ENCODE data around the gene LMNB1. TPM values are rescaled to one million over a fixed set of nuclear protein-coding genes. Genes with fewer than 3 reads are reported as not detected.
"Not testable (repeated sequence)": the region's sequence is repeated elsewhere in the genome, so short reads cannot be mapped to it uniquely, and the experiment has no call there.

Gene LMNB1
- total RNA-seq, 1 experiment from 2014 or later: 49.8 TPM

DNA sequence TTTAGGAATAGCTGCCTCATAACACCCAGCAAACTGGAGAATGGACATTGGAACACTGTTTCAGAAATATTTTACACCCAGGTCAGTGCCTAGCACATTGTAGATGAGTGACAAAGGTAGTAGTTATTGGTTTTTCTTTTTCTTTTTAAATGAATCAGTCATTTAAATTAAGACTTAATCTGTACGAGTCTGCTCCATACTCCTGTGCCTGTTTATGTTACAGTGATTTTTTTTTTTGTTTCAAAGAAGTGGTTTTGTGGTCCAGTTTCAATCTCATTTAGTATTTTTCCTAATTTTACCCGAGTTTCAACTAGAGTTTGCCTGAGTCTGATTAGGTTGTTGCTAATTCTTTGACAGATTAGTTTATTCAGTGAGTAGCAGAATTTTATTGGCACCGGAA lies 16.2 kb downstream of the LMNB1 start:
- H3K27ac ChIP-seq (ENCODE audit: low read length): peak overlapping the region; percentile 68
- peaks cover 68% of the 10 kb centered on the region for H3K4me1 ChIP-seq (ENCODE audit: low read length)
- H4K20me1 ChIP-seq (ENCODE audit: insufficient read depth, low read depth, low read length): peaks cover 15% of the 10 kb centered on the region
- no peaks in the 10 kb centered on the region for H3K9me2 ChIP-seq (replicated peaks; ENCODE audit: insufficient read depth, low read length)
- H3K79me2 ChIP-seq (ENCODE audit: low read length): peaks cover 100% of the 10 kb centered on the region
- H3K4me3 ChIP-seq (ENCODE audit: low read length): no peak overlapping the region
- H3K4me2 ChIP-seq (ENCODE audit: low read depth, low read length, poor library complexity, severe bottlenecking): peak overlapping the region; percentile 52
- 0 out of 2 replicates have a peak overlapping the region, but pooled peaks have one; percentile 4 for H3K9ac ChIP-seq (ENCODE audit: low read length)
- H3K9me3 ChIP-seq (ENCODE audit: low read length): no peaks in the 10 kb centered on the region
- no peak overlapping the region for H2AFZ ChIP-seq (ENCODE audit: low read length)
- no peaks in the 10 kb centered on the region for H3K36me3 ChIP-seq (ENCODE audit: insufficient read depth, low read length)
- DNase-seq: no peak
- H3K27me3 ChIP-seq (ENCODE audit: low read length): no peaks in the 10 kb centered on the region

DNA sequence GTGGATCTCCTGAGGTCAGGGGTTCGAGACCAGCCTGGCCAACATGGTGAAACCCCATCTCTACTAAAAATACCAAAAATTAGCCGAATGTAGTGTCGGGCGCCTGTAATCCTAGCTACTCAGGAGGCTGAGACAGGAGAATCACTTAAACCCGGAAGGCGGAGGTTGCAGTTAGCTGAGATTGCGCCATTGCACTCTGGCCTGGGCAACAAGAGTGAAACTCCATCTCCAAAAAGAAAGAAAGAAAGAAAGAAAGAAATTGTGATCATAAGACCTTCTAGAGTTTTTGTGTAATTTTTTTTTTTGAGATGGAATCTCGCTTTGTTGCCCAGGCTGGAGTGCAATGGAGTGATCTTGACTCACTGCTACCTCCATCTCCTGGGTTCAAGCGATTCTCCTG lies 16.7 kb downstream of the LMNB1 start:
- H2AFZ ChIP-seq (ENCODE audit: low read length); H3K36me3 ChIP-seq (ENCODE audit: insufficient read depth, low read length); H3K9me3 ChIP-seq (ENCODE audit: low read length); H3K27me3 ChIP-seq (ENCODE audit: low read length); H3K4me3 ChIP-seq (ENCODE audit: low read length); H3K9me2 ChIP-seq (replicated peaks; ENCODE audit: insufficient read depth, low read length); DNase-seq: not testable (repeated sequence)
- H3K27ac ChIP-seq (ENCODE audit: low read length): peak overlapping the region; percentile 68
- H3K4me1 ChIP-seq (ENCODE audit: low read length): peaks cover 64% of the 10 kb centered on the region
- peak overlapping the region; percentile 26 for H3K4me2 ChIP-seq (ENCODE audit: low read depth, low read length, poor library complexity, severe bottlenecking)
- H3K9ac ChIP-seq (ENCODE audit: low read length): 0 out of 2 replicates have a peak overlapping the region, but pooled peaks have one; percentile 32
- peaks cover 100% of the 10 kb centered on the region for H3K79me2 ChIP-seq (ENCODE audit: low read length)
- H4K20me1 ChIP-seq (ENCODE audit: insufficient read depth, low read depth, low read length): peaks cover 15% of the 10 kb centered on the region

DNA sequence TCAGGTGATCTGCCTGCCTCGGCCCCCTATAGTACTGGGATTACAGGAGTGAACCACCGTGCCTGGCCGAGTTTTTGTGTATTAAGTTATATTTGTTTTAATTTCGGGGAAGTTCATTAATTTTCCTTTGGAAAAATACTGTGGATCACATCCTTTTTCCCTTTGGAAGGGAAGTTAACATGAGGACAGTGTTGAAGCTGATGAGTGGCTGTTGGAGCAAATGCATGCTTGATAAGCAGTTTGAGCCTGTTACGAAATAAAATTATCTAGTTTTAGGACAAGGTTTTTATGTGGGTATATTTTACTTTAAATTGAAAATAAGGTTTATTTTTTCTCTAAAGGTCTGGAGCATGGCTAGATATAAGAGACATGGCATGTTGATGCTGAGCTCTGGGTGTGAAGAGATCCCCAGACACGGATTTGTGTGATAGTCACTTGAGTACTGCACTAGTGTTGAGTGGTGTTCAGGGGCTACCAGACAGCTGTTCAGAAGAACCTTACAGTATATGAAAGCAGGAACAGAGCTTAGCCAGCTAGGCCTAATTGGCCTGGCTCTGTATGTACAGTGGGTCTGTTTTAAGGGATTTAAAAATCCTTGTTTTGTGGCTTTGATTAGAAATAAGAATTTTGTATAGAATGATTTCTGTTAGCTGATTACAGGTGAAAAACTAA lies 17.4 kb downstream of the LMNB1 start:
- Histone ChIP-seq H2AFZ (ENCODE audit: low read length) (no peak overlapping the region), H3K4me1 (ENCODE audit: low read length) (peaks cover 62% of the 10 kb centered on the region)
- no peak for DNase-seq

GRCh38 chr5:126799780-126800179 lies 22.8 kb downstream of the LMNB1 start:
- no peaks in the 10 kb centered on the region for H3K9me2 ChIP-seq (replicated peaks; ENCODE audit: insufficient read depth, low read length)
- no peaks in the 10 kb centered on the region for H3K9me3 ChIP-seq (ENCODE audit: low read length)
- H3K4me3 ChIP-seq (ENCODE audit: low read length): no peak overlapping the region
- H3K4me2 ChIP-seq (ENCODE audit: low read depth, low read length, poor library complexity, severe bottlenecking): no peak overlapping the region
- no peaks in the 10 kb centered on the region for H3K27me3 ChIP-seq (ENCODE audit: low read length)
- H3K36me3 ChIP-seq (ENCODE audit: insufficient read depth, low read length): peaks cover 5% of the 10 kb centered on the region; the same call in 1 of the 2 replicates
- peaks cover 61% of the 10 kb centered on the region for H3K4me1 ChIP-seq (ENCODE audit: low read length)
- H3K27ac ChIP-seq (ENCODE audit: low read length): peak overlapping the region; percentile 23
- no peak overlapping the region for H2AFZ ChIP-seq (ENCODE audit: low read length)
- H3K79me2 ChIP-seq (ENCODE audit: low read length): peaks cover 98% of the 10 kb centered on the region
- H3K9ac ChIP-seq (ENCODE audit: low read length): no peak overlapping the region
- no peak for DNase-seq
- H4K20me1 ChIP-seq (ENCODE audit: insufficient read depth, low read depth, low read length): peaks cover 27% of the 10 kb centered on the region

More for the DNA sequence above, 17.4 kb downstream of the LMNB1 start:
- Histone ChIP-seq H3K9me2 (replicated peaks; ENCODE audit: insufficient read depth, low read length) (no peaks in the 10 kb centered on the region), H3K4me3 (ENCODE audit: low read length) (no peak overlapping the region), H3K36me3 (ENCODE audit: insufficient read depth, low read length) (no peaks in the 10 kb centered on the region), H3K4me2 (ENCODE audit: low read depth, low read length, poor library complexity, severe bottlenecking) (peak overlapping the region; percentile 26), H3K9ac (ENCODE audit: low read length) (0 out of 2 replicates have a peak overlapping the region, but pooled peaks have one; percentile 32), H4K20me1 (ENCODE audit: insufficient read depth, low read depth, low read length) (peaks cover 15% of the 10 kb centered on the region), H3K9me3 (ENCODE audit: low read length) (no peaks in the 10 kb centered on the region), H3K79me2 (ENCODE audit: low read length) (peaks cover 100% of the 10 kb centered on the region), H3K27me3 (ENCODE audit: low read length) (no peaks in the 10 kb centered on the region), H3K27ac (ENCODE audit: low read length) (peak overlapping the region; percentile 48)

GRCh38 chr5:126801174-126801991 lies 24.4 kb downstream of the LMNB1 start:
- no peak for DNase-seq
- H3K27me3 ChIP-seq (ENCODE audit: low read length): no peaks in the 10 kb centered on the region
- no peaks in the 10 kb centered on the region for H3K9me2 ChIP-seq (replicated peaks; ENCODE audit: insufficient read depth, low read length)
- peak overlapping the region; percentile 3 for H3K4me2 ChIP-seq (ENCODE audit: low read depth, low read length, poor library complexity, severe bottlenecking)
- peaks cover 75% of the 10 kb centered on the region for H3K4me1 ChIP-seq (ENCODE audit: low read length)
- H4K20me1 ChIP-seq (ENCODE audit: insufficient read depth, low read depth, low read length): peaks cover 23% of the 10 kb centered on the region
- H3K36me3 ChIP-seq (ENCODE audit: insufficient read depth, low read length): peaks cover 21% of the 10 kb centered on the region; the same call in 1 of the 2 replicates
- H3K4me3 ChIP-seq (ENCODE audit: low read length): no peak overlapping the region
- H3K9me3 ChIP-seq (ENCODE audit: low read length): no peaks in the 10 kb centered on the region
- peaks cover 98% of the 10 kb centered on the region for H3K79me2 ChIP-seq (ENCODE audit: low read length)
- H3K27ac ChIP-seq (ENCODE audit: low read length): peak overlapping the region; percentile 29
- H3K9ac ChIP-seq (ENCODE audit: low read length): no peak overlapping the region
- H2AFZ ChIP-seq (ENCODE audit: low read length): no peak overlapping the region

DNA sequence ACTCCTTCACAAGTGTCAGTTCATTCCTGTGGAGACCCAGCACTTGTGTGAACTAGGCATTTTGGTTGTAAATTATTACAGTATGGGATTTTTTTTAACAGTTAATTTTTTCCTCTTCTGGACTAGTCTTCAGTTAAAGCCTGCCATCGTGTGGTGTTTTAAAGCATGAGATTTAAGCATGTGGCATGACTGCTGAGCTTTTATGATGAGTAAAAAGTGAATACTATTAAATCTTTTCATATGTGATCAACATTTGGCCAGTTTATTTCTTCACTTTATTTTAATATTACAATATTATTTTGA lies 25.0 kb downstream of the LMNB1 start:
- H3K9ac ChIP-seq (ENCODE audit: low read length): no peak overlapping the region
- H3K27me3 ChIP-seq (ENCODE audit: low read length): no peaks in the 10 kb centered on the region
- H3K4me1 ChIP-seq (ENCODE audit: low read length): peaks cover 80% of the 10 kb centered on the region
- H3K4me3 ChIP-seq (ENCODE audit: low read length): no peak overlapping the region
- no peaks in the 10 kb centered on the region for H3K9me3 ChIP-seq (ENCODE audit: low read length)
- peak; percentile 70 for DNase-seq
- peaks cover 23% of the 10 kb centered on the region; the same call in 1 of the 2 replicates for H3K36me3 ChIP-seq (ENCODE audit: insufficient read depth, low read length)
- H2AFZ ChIP-seq (ENCODE audit: low read length): no peak overlapping the region
- H3K9me2 ChIP-seq (replicated peaks; ENCODE audit: insufficient read depth, low read length): no peaks in the 10 kb centered on the region
- peak overlapping the region; percentile 29 for H3K27ac ChIP-seq (ENCODE audit: low read length)
- peaks cover 21% of the 10 kb centered on the region for H4K20me1 ChIP-seq (ENCODE audit: insufficient read depth, low read depth, low read length)
- peaks cover 97% of the 10 kb centered on the region for H3K79me2 ChIP-seq (ENCODE audit: low read length)
- H3K4me2 ChIP-seq (ENCODE audit: low read depth, low read length, poor library complexity, severe bottlenecking): peak overlapping the region; percentile 3

- H3K9me3 ChIP-seq (ENCODE audit: low read length): no peaks in the 10 kb centered on the region
- H4K20me1 ChIP-seq (ENCODE audit: insufficient read depth, low read depth, low read length): peaks cover 10% of the 10 kb centered on the region
- H3K4me3 ChIP-seq (ENCODE audit: low read length): no peak overlapping the region
- H3K4me1 ChIP-seq (ENCODE audit: low read length): peaks cover 94% of the 10 kb centered on the region
- H3K27ac ChIP-seq (ENCODE audit: low read length): peak overlapping the region; percentile 60; the same call in 1 of the 2 replicates
- H2AFZ ChIP-seq (ENCODE audit: low read length): no peak overlapping the region
- H3K36me3 ChIP-seq (ENCODE audit: insufficient read depth, low read length): peaks cover 42% of the 10 kb centered on the region; the same call in 1 of the 2 replicates
- no peaks in the 10 kb centered on the region for H3K27me3 ChIP-seq (ENCODE audit: low read length)
- H3K79me2 ChIP-seq (ENCODE audit: low read length): peaks cover 96% of the 10 kb centered on the region
- H3K9ac ChIP-seq (ENCODE audit: low read length): no peak overlapping the region
- DNase-seq: no peak
- no peak overlapping the region for H3K4me2 ChIP-seq (ENCODE audit: low read depth, low read length, poor library complexity, severe bottlenecking)
- no peaks in the 10 kb centered on the region for H3K9me2 ChIP-seq (replicated peaks; ENCODE audit: insufficient read depth, low read length)
Measured at GRCh38 chr5:126805063-126805462, 28.1 kb downstream of the LMNB1 start.

DNA sequence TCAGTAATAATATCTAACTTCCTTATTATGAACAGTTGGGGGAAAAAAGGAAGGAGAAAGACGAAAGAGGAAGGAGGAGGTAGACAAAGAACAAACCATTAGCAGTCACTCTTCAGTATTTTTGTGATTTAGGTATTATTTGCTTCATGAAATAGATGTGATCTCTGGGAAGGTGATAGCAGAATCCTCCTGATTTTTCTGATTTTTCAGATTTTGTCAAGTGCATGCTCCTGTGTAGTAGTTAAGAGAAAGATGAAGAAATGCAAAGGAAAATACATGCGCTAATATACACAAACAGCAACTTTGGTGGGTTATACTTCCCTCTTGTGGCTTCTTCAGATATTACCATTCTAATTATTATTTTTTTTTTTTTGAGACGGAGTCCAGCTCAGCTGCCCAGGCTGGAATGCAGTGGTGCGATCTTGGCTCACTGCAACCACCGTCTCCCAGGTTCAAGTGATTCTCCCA lies 31.6 kb downstream of the LMNB1 start:
- Histone ChIP-seq H3K79me2 (ENCODE audit: low read length) (peaks cover 94% of the 10 kb centered on the region), H4K20me1 (ENCODE audit: insufficient read depth, low read depth, low read length) (0 out of 2 replicates have a peak, but pooled peaks cover 4% of the 10 kb centered on the region), H3K36me3 (ENCODE audit: insufficient read depth, low read length) (peaks cover 72% of the 10 kb centered on the region), H3K4me1 (ENCODE audit: low read length) (peaks cover 87% of the 10 kb centered on the region), H3K27ac (ENCODE audit: low read length) (peak overlapping the region; percentile 87), H3K9me3 (ENCODE audit: low read length) (no peaks in the 10 kb centered on the region), H3K4me3 (ENCODE audit: low read length) (no peak overlapping the region), H3K9me2 (replicated peaks; ENCODE audit: insufficient read depth, low read length) (no peaks in the 10 kb centered on the region), H2AFZ (ENCODE audit: low read length) (0 out of 2 replicates have a peak overlapping the region, but pooled peaks have one; percentile 32), H3K27me3 (ENCODE audit: low read length) (no peaks in the 10 kb centered on the region), H3K4me2 (ENCODE audit: low read depth, low read length, poor library complexity, severe bottlenecking) (peak overlapping the region; percentile 63), H3K9ac (ENCODE audit: low read length) (0 out of 2 replicates have a peak overlapping the region, but pooled peaks have one; percentile 38)
- DNase-seq: peak; percentile 76

Measured in Karpas-422 (cell line).